Activated naive CD4-positive, alpha-beta T cell treated with Interleukin-2 at 50 U/mL for 16 hours (primary cell): ENCODE measurements around the gene RNF115.
"Not testable (repeated sequence)": the region's sequence is repeated elsewhere in the genome, so short reads cannot be mapped to it uniquely, and the experiment has no call there.

ENCODE experiments used
- DNase-seq: peaks from one replicate; pipeline ENCODE4 v3.0.0-alpha.2; 2020

Gene RNF115

GRCh38 chr1:145771056-145771455 is 52.8 kb downstream of the RNF115 start:
- no peak for DNase-seq

- DNase-seq, result not testable (repeated sequence)
Observed at GRCh38 chr1:145768004-145768403, 55.9 kb downstream of the RNF115 start.

- not testable (repeated sequence) for DNase-seq
Observed at GRCh38 chr1:145766926-145767325, 57.0 kb downstream of the RNF115 start.

GRCh38 chr1:145765585-145766360 is 58.1 kb downstream of the RNF115 start:
- not testable (repeated sequence) for DNase-seq

GRCh38 chr1:145765127-145765526 is 58.8 kb downstream of the RNF115 start:
- DNase-seq, result not testable (repeated sequence)

- DNase-seq, result not testable (repeated sequence)
Observed at GRCh38 chr1:145764231-145764940, 59.5 kb downstream of the RNF115 start.

GRCh38 chr1:145762001-145762400 is 61.9 kb downstream of the RNF115 start:
- not testable (repeated sequence) for DNase-seq

GRCh38 chr1:145761498-145761897 is 62.4 kb downstream of the RNF115 start:
- DNase-seq, result not testable (repeated sequence)

- not testable (repeated sequence) for DNase-seq
Observed at GRCh38 chr1:145760395-145760949, 63.4 kb downstream of the RNF115 start.

- no peak for DNase-seq
Observed at GRCh38 chr1:145759721-145760120, 64.2 kb downstream of the RNF115 start.

GRCh38 chr1:145758575-145758974 is 65.3 kb downstream of the RNF115 start:
- no peak for DNase-seq

GRCh38 chr1:145758116-145758515 is 65.8 kb downstream of the RNF115 start:
- DNase-seq, result no peak

- no peak for DNase-seq
Observed at GRCh38 chr1:145757420-145757819, 66.5 kb downstream of the RNF115 start.

- DNase-seq, result no peak
Observed at GRCh38 chr1:145751491-145752037, 72.3 kb downstream of the RNF115 start.

GRCh38 chr1:145750426-145750825 is 73.5 kb downstream of the RNF115 start:
- no peak for DNase-seq

GRCh38 chr1:145747398-145748247 is 76.3 kb downstream of the RNF115 start:
- DNase-seq, result no peak

GRCh38 chr1:145740269-145740668 is 83.6 kb downstream of the RNF115 start:
- DNase-seq, result no peak

- DNase-seq, result no peak
Observed at GRCh38 chr1:145736191-145736590, 87.7 kb downstream of the RNF115 start.

GRCh38 chr1:145730900-145731299 is 93.0 kb downstream of the RNF115 start:
- DNase-seq, result no peak

- DNase-seq, result no peak
Observed at GRCh38 chr1:145730467-145730866, 93.4 kb downstream of the RNF115 start.

- no peak for DNase-seq
Observed at GRCh38 chr1:145729666-145730436, 94.0 kb downstream of the RNF115 start.

- no peak for DNase-seq
Observed at GRCh38 chr1:145729196-145729595, 94.7 kb downstream of the RNF115 start.
